ENCODE measurements around the gene SMIM29. TPM values are rescaled to one million over a fixed set of nuclear protein-coding genes. Genes with fewer than 3 reads are reported as not detected.

Gene SMIM29
- total RNA-seq, 1 experiment from 2014 or later = 3.2 TPM

DNA sequence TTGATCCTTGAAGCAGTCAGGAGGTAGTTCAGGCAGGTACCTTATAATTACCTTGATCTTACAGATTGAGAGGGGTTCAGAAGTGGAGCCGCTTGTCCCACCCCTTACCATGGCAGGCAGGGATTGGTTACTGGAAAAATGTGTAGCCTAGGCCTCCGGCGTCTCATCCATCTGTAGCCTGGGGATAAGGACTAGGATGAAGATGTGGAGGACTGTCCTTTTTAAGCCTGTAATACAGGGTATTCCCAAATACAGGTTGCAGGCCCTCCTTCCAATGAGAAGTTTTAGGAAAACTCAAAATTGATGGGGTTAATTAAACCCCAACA, 9.3 kb downstream of the SMIM29 start:
- Histone ChIP-seq H3K4me3 (no peak overlapping the region), H3K4me1 (peaks cover 23% of the 10 kb centered on the region), H3K27me3 (no peaks in the 10 kb centered on the region), H3K36me3 (peaks cover 7% of the 10 kb centered on the region), H3K9me3 (replicated peaks) (no peaks in the 10 kb centered on the region), H3K27ac (no peak overlapping the region)
- DNase-seq = no peak

DNA sequence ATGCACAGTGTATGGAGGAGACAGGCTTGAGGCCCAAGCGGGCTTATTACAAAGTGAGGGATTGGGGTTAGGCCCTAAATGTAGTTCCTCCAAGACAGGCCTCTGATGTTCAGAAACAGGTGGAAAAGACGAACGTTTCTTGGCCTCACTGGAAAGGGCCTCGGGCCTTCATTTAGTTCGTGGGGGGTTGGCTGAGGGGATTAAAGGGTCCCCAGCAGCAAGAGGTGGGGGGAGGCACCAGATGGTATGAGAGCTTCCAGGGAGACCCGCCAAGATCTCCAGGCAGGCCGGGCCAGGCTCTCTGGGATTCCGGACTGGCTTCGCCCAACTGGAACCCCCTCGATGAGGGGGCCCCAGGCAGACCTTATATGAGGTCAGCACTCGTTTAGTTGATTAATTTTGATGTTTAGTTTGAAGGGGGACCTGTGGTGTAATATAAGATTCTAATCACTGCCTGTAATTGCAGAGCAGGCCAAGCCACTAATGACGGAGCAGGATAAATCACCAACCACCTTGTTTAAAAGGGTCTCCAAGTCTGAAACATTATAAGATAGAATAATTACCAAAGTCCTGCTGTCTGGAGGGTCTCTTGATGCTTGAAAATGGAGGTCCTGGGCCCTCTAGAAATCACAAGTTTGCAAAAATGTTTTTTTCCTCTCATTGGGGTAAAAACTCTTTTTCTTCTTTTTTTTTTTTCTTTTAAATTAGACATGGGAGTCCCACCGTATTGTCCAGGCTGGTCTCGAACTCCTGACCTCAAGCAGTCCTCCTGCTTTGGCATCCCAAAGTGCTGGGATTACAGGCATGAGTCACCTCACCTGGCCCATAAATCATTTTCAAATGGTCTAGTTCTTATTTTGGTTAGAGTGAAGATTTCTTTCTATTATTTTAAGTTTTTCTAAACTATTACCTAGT, 10.0 kb downstream of the SMIM29 start:
- peaks cover 17% of the 10 kb centered on the region for H3K4me1 ChIP-seq
- H3K36me3 ChIP-seq = peaks cover 7% of the 10 kb centered on the region
- no peaks in the 10 kb centered on the region for H3K27me3 ChIP-seq
- peak; percentile 78 to 89 for DNase-seq
- peak overlapping the region; percentile 79 for H3K27ac ChIP-seq
- H3K9me3 ChIP-seq (replicated peaks) = no peaks in the 10 kb centered on the region
- peak overlapping the region; percentile 96 for H3K4me3 ChIP-seq

DNA sequence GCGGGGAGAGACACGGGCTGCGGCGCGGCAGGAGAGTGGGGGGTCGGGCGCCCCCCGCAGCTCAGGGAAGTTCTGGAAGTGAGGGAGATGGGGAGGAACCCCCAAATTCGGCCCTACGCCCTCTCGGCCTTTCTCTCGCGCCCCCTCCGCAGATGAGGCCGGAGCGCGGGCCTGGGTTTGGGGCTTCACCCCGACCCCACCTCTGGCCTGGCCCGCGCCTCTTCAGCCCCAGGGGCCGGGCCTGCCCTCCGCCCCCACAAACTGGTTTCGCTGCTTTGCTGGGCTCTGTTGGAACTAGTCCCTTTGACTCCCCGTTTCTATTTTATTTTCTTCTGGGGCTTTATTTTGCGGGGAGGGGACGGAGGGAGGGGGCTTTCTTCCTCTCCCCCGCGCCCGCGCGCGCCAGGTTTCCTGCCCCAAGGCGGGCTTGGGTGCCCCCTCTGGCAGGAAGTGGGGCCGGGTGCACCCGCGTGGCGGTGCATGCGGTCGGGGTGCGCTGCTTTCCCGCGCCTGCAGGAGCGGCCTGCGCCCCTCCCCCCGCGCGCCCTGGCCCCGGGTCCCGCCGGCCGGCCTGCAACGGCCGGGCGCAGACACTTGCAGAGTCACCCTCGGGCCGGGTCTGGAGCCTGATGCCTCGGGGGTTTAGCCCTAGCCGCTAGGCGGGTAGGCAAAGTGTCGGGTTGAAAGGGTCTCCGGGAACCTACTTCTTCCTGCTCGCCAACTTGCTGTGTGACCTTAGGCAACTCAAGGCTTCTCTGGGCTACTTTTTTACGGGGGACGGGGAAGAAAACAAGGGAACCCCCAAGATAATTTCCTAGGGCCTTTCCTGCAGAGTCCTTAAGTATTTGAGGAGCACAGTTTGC, 10.9 kb downstream of the SMIM29 start:
- peaks cover 7% of the 10 kb centered on the region for H3K36me3 ChIP-seq
- peak overlapping the region; percentile 96 for H3K4me3 ChIP-seq
- no peaks in the 10 kb centered on the region for H3K9me3 ChIP-seq (replicated peaks)
- H3K27ac ChIP-seq = peak overlapping the region; percentile 79
- peaks cover 15% of the 10 kb centered on the region for H3K4me1 ChIP-seq
- DNase-seq = peak; percentile 69 to 70
- H3K27me3 ChIP-seq = no peaks in the 10 kb centered on the region

DNA sequence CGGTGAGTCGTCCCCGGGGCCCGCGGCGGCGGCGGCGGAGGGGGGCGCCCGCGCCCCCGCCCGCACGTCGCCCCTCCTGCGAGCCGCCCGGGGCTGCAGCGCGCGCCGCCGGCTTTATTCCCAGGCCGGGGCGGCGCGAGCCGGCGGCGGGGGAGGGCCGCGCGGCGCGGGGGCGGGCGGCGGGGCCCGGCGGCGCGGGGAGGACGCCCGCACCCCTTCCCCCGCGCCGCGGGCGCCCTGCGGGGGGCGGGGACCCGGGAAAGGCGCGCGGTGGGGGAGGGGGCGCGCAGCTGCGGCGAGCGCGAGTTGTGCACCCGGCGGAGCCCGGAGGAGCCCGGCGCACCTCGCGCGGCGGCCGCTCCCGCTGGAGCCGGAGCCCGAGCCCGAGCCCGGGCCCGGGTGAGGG, 11.5 kb downstream of the SMIM29 start:
- DNase-seq = no peak
- Histone ChIP-seq H3K36me3 (peaks cover 7% of the 10 kb centered on the region), H3K27ac (peak overlapping the region; percentile 79), H3K9me3 (replicated peaks) (no peaks in the 10 kb centered on the region), H3K4me3 (peak overlapping the region; percentile 96), H3K27me3 (no peaks in the 10 kb centered on the region), H3K4me1 (peaks cover 15% of the 10 kb centered on the region)

- Histone ChIP-seq H3K4me1 (peaks cover 15% of the 10 kb centered on the region), H3K36me3 (peaks cover 5% of the 10 kb centered on the region), H3K27me3 (no peaks in the 10 kb centered on the region), H3K9me3 (replicated peaks) (no peaks in the 10 kb centered on the region), H3K4me3 (peak within 1 kb of the TSS; percentile 96), H3K27ac (peak within 1 kb of the TSS; percentile 79)
- peak; percentile 88 to 91 for DNase-seq
These were observed 12.1 kb downstream of the SMIM29 start, which contains the start of gene HMGA1 for GRCh38 chr6:34236443-34237315. Gene HMGA1 (plus strand): TSS chr6:34236873. CDS start chr6:34240781, 3,908 bp downstream.

DNA sequence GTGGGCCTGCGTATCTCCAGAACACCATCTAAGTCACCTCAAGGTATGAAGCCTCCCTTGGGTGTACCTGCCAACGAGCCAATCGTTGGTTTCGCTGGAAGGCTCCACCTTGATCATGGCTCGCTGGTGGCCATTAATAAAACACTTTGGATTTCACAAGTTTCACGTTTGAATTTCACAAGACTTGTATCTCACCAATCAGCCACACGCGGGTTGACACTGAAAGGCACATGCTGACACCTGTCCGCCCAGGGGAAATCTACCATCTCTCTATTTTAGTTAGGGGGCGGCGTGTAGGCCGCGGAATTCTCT, 12.7 kb downstream of the SMIM29 start:
- Histone ChIP-seq H3K36me3 (peaks cover 2% of the 10 kb centered on the region), H3K4me3 (peak overlapping the region; percentile 85), H3K27me3 (no peaks in the 10 kb centered on the region), H3K27ac (no peak overlapping the region), H3K9me3 (replicated peaks) (no peaks in the 10 kb centered on the region), H3K4me1 (peaks cover 15% of the 10 kb centered on the region)
- no peak for DNase-seq

DNA sequence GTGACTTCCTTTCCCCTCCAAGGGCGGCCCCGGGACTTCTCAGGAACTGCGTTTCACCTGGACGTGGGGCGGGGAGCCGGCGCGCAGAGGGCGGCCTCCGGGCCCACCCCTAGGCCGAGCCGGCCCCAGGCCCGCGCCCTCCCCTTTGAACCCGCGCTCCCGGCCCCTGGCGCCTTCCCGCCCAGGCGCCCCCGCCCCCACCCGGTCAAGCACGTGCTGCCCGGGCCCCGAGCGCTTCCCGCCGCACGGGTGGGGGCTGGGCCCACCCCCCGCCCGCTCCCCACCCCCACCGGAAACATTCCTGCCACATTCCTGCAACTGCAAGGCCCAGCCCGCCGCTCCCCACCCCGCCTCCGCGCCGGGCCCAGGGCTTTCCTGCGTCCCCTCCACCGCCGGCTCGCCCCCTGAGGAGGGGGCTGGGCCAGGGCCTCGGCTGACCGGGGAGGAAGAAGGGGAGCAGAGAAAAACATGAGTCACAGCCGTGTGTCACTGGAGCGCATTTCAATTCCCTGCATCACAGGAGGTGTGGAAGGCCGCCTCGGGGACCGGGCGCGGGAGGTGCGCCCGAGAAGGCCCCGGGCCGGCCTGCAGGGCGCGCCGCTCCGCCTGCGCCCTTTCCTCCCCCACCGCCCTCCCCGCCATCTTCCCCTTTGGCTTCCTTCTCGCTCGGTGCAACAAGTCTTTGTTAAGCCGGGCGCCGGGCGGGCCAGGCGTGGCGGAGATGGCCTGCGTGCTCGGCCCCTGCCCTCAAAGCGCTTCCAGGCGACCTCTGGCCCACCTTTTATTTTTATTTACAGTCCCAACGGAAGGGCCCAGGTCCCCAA, 13.3 kb downstream of the SMIM29 start:
- Histone ChIP-seq H3K27me3 (no peaks in the 10 kb centered on the region), H3K4me3 (no peak overlapping the region), H3K27ac (no peak overlapping the region), H3K9me3 (replicated peaks) (no peaks in the 10 kb centered on the region), H3K36me3 (no peaks in the 10 kb centered on the region), H3K4me1 (peaks cover 15% of the 10 kb centered on the region)
- no peak for DNase-seq

GRCh38 chr6:34234667-34235306, 14.0 kb downstream of the SMIM29 start:
- no peak for DNase-seq
- H3K4me1 ChIP-seq = peaks cover 15% of the 10 kb centered on the region
- no peak overlapping the region for H3K4me3 ChIP-seq
- H3K27ac ChIP-seq = no peak overlapping the region
- H3K27me3 ChIP-seq = no peaks in the 10 kb centered on the region
- no peaks in the 10 kb centered on the region for H3K9me3 ChIP-seq (replicated peaks)
- no peaks in the 10 kb centered on the region for H3K36me3 ChIP-seq

- H3K9me3 ChIP-seq (replicated peaks) = no peaks in the 10 kb centered on the region
- no peak for DNase-seq
- H3K36me3 ChIP-seq = no peaks in the 10 kb centered on the region
- H3K4me1 ChIP-seq = peaks cover 15% of the 10 kb centered on the region
- no peaks in the 10 kb centered on the region for H3K27me3 ChIP-seq
- no peak overlapping the region for H3K4me3 ChIP-seq
- H3K27ac ChIP-seq = no peak overlapping the region
These were observed 14.9 kb downstream of the SMIM29 start for GRCh38 chr6:34233867-34234266.

GRCh38 chr6:34232901-34233300, 15.9 kb downstream of the SMIM29 start:
- no peak for DNase-seq
- no peaks in the 10 kb centered on the region for H3K36me3 ChIP-seq
- H3K9me3 ChIP-seq (replicated peaks) = no peaks in the 10 kb centered on the region
- H3K4me1 ChIP-seq = peaks cover 13% of the 10 kb centered on the region
- H3K27ac ChIP-seq = no peak overlapping the region
- no peak overlapping the region for H3K4me3 ChIP-seq
- no peaks in the 10 kb centered on the region for H3K27me3 ChIP-seq

DNA sequence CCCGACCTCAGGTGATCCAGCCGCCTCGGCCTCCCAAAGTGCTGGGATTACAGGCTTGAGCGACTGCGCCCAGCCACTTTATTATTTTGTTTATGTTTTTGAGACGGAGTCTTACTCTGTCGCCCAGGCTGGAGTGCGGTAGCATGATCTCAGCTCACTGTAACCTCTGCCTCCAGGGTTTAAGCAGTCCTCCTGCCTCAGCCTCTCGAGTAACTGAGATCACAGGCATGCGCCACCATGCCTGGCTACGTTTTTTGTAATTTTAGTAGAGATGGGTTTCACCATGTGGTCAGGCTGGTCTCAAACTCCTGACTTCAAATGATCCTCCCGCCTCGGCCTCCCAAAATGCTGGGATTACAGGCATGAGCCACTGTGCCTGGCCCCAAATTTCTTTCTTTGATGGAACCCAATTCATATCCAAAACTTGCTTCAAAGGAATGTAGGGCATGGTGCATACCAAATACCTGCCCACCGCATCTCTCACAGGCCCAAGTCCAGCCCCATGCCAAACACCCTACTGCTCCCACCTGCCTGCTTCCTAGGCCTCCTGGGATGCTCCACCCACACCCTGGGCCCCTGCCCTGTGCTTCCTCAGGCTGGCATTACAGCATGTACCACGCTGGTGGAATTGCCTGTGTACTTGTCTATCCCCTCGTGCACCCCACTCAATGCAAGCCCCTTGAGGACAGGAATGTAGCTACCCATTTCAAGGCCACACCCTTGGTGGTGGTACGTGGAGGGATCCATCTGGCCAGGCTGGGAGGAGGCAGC, 17.1 kb downstream of the SMIM29 start:
- no peaks in the 10 kb centered on the region for H3K27me3 ChIP-seq
- no peak overlapping the region for H3K27ac ChIP-seq
- no peak for DNase-seq
- peaks cover 14% of the 10 kb centered on the region for H3K4me1 ChIP-seq
- H3K9me3 ChIP-seq (replicated peaks) = no peaks in the 10 kb centered on the region
- no peaks in the 10 kb centered on the region for H3K36me3 ChIP-seq
- no peak overlapping the region for H3K4me3 ChIP-seq

DNA sequence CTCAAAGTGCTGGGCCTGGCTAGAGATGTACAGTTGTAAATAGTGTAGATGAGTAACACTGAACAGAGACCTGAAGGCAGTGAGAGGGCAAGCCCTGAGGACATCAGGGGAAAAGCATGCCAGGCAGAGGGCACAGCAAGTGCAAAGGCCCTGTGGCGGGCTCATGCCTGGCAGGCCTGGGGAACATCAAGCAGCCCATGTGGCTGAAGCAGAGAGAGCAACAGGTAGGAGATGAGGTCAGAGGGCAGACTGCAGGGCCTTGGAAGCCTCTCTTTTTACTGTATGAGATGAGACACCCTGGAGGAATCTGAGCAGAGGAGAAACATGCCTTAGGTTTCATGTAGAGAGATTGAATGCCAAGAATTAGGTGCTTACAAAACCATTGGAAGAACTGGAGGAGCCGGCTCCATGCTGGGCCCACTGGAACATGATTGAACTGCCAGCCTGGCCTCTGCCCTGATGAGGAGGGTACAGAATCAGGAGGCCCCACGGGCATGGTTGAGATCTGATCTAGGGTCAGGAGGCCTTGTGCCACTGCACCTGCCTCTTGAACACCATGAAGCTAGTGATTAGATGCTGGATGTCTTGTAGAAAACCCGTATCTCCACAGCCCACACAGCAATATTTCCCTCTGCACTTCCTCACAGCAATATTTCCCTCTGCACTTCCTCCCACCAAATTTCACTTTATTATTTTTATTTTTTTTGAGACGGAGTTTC, 18.0 kb downstream of the SMIM29 start:
- no peaks in the 10 kb centered on the region for H3K27me3 ChIP-seq
- no peaks in the 10 kb centered on the region for H3K9me3 ChIP-seq (replicated peaks)
- peaks cover 10% of the 10 kb centered on the region; the same call in 1 of the 2 replicates for H3K4me1 ChIP-seq
- no peaks in the 10 kb centered on the region for H3K36me3 ChIP-seq
- no peak overlapping the region for H3K27ac ChIP-seq
- H3K4me3 ChIP-seq = no peak overlapping the region
- DNase-seq = no peak

All from SJCRH30 (cell line).